ENCODE data around the gene ADGRD1. TPM values are rescaled to one million over a fixed set of nuclear protein-coding genes. Genes with fewer than 3 reads are reported as not detected.
A peak's percentile ranks its signal among the peaks of the same experiment; 100 is the strongest.
"Not testable (repeated sequence)": the region's sequence is repeated elsewhere in the genome, so short reads cannot be mapped to it uniquely, and the experiment has no call there.

The ADGRD1 gene
- total and polyA plus RNA-seq, 8 donors: 1.4 to 7.3 (median 5.2) TPM

- ATAC-seq; FAIRE-seq; H3K27me3 ChIP-seq; H3K9me3 ChIP-seq; intact Hi-C loops (cut with DNase I); H3K36me3 ChIP-seq; H3K27ac ChIP-seq; H3K4me3 ChIP-seq; H3K4me1 ChIP-seq: not testable (repeated sequence)
- DNase-seq: peak in 1 of 6 donors; percentile 33
- 76 to 79% methylated on average over 9 to 12 of the region's 12 CpGs for WGBS, 2 donors
These were observed 117.6 kb downstream of the ADGRD1 start for GRCh38 chr12:131071234-131071820.

GRCh38 chr12:131071950-131072349 is 118.2 kb downstream of the ADGRD1 start:
- intact Hi-C loops (cut with DNase I); H3K36me3 ChIP-seq; H3K27me3 ChIP-seq; H3K9me3 ChIP-seq; FAIRE-seq; H3K27ac ChIP-seq; H3K4me1 ChIP-seq; DNase-seq; H3K4me3 ChIP-seq; ATAC-seq: not testable (repeated sequence)
- WGBS, 2 donors: 77 to 78% methylated on average over 7 to 8 of the region's 12 CpGs

- Histone ChIP-seq H3K27me3 (no peaks in the 10 kb centered on the region), H3K4me1 (no peaks in the 10 kb centered on the region), H3K4me3 (no peak overlapping the region), H3K9me3 (no peaks in the 10 kb centered on the region), H3K27ac (no peak overlapping the region), H3K36me3 (no peaks in the 10 kb centered on the region)
- no peak for ATAC-seq
- intact Hi-C loops (cut with DNase I): no loop called here
- FAIRE-seq: no peak
- 81 to 87% methylated on average over 3 of the region's 3 CpGs for WGBS, 2 donors
- no peak for DNase-seq
- TF ChIP-seq CTCF (IDR thresholded peaks at IDR 0.05): no peak
These were observed 118.9 kb downstream of the ADGRD1 start for GRCh38 chr12:131072451-131073230.

GRCh38 chr12:131074221-131075083 is 120.7 kb downstream of the ADGRD1 start:
- FAIRE-seq: no peak
- H3K4me3 ChIP-seq: no peak overlapping the region
- no peak for DNase-seq
- H3K27me3 ChIP-seq: no peaks in the 10 kb centered on the region
- no peaks in the 10 kb centered on the region for H3K9me3 ChIP-seq
- no peaks in the 10 kb centered on the region for H3K4me1 ChIP-seq
- H3K27ac ChIP-seq: no peak overlapping the region
- intact Hi-C loops (cut with DNase I): no loop called here
- no peaks in the 10 kb centered on the region for H3K36me3 ChIP-seq
- WGBS, 2 donors: 78 to 80% methylated on average over 18 of the region's 18 CpGs
- TF ChIP-seq CTCF (IDR thresholded peaks at IDR 0.05): no peak
- peak in 3 of 4 donors; percentile 26 to 54 (median 42) for ATAC-seq

GRCh38 chr12:131075194-131075593 is 121.5 kb downstream of the ADGRD1 start:
- 83 to 84% methylated on average over 6 of the region's 6 CpGs for WGBS, 2 donors
- no peak overlapping the region for H3K27ac ChIP-seq
- DNase-seq: no peak
- H3K27me3 ChIP-seq: no peaks in the 10 kb centered on the region
- ATAC-seq: no peak
- H3K9me3 ChIP-seq: no peaks in the 10 kb centered on the region
- TF ChIP-seq CTCF (IDR thresholded peaks at IDR 0.05): no peak
- no peak for FAIRE-seq
- intact Hi-C loops (cut with DNase I): no loop called here
- no peak overlapping the region for H3K4me3 ChIP-seq
- no peaks in the 10 kb centered on the region for H3K4me1 ChIP-seq
- H3K36me3 ChIP-seq: no peaks in the 10 kb centered on the region

Data from pancreas (tissue), 10 donors.